ENCODE results near the gene TMEM45B. TPM values are rescaled to one million over a fixed set of nuclear protein-coding genes. Genes with fewer than 3 reads are reported as not detected.

Gene TMEM45B
- total and polyA plus RNA-seq, 2 of the 13 experiments (the other 11 are each of a cell fraction or from before 2014, with no cell fraction given) = 29.1 to 181 TPM

- no peaks in the 10 kb centered on the region for H3K9me3 ChIP-seq (ENCODE audit: low read length)
- H3K9ac ChIP-seq (ENCODE audit: insufficient read depth, low read depth, low read length) = no peak overlapping the region
- no peak overlapping the region for H2AFZ ChIP-seq (ENCODE audit: low read length)
- TF ChIP-seq GFI1 (CRISPR knock-in tag; IDR thresholded peaks at IDR 0.05; ENCODE audit: borderline replicate concordance) = no peak
- TF ChIP-seq DMAP1 (CRISPR knock-in tag; IDR thresholded peaks at IDR 0.05) = no peak
- TF ChIP-seq ZNF280B (CRISPR knock-in tag; IDR thresholded peaks at IDR 0.05; ENCODE audit: borderline replicate concordance) = no peak
- TF ChIP-seq ZNF260 (CRISPR knock-in tag; IDR thresholded peaks at IDR 0.05; ENCODE audit: borderline replicate concordance, low read depth) = no peak
- no peak for TF ChIP-seq SPEN (CRISPR knock-in tag; IDR thresholded peaks at IDR 0.05; ENCODE audit: low read depth)
- TF ChIP-seq ZNF207 (IDR thresholded peaks at IDR 0.05; ENCODE audit: borderline replicate concordance) = no peak
- no peak for TF ChIP-seq ZNF414 (CRISPR knock-in tag; IDR thresholded peaks at IDR 0.05)
- no peak for TF ChIP-seq IRF2 (CRISPR knock-in tag; IDR thresholded peaks at IDR 0.05)
- TF ChIP-seq ZNF407 (CRISPR knock-in tag; IDR thresholded peaks at IDR 0.05; ENCODE audit: not compliant biosample characterization) = no peak
- TF ChIP-seq KDM1A (CRISPR knock-in tag; IDR thresholded peaks at IDR 0.05) = no peak
- no peak for TF ChIP-seq CREBL2 (CRISPR knock-in tag; IDR thresholded peaks at IDR 0.05; ENCODE audit: borderline replicate concordance)
- TF ChIP-seq CBX5 (CRISPR knock-in tag; IDR thresholded peaks at IDR 0.05; ENCODE audit: borderline replicate concordance) = no peak
- TF ChIP-seq CAMTA2 (CRISPR knock-in tag; IDR thresholded peaks at IDR 0.05; ENCODE audit: borderline replicate concordance) = no peak
- ATAC-seq (no peak), DNase-seq (ENCODE audit: low spot score) (no peak), FAIRE-seq (no peak)
- no peaks in the 10 kb centered on the region for H3K27me3 ChIP-seq (ENCODE audit: control insufficient read depth in 1 of 2, insufficient read depth in 2 of 2, low read length in 2 of 2)
- POLR2A ChIA-PET = no interaction called here
- in situ Hi-C loops (cut with HindIII; ENCODE audit: extremely low pct_ligation_motif_present, low pct_unique_long_range_greater_than_20kb) = loop anchor here (10.0 kb wide), 1 partner anchor 87 kb away; no protein-coding TSS in a partner anchor
- no peaks in the 10 kb centered on the region for H3K4me1 ChIP-seq (ENCODE audit: insufficient read depth, low read length)
- BruUV-seq (replicated peaks) = no TSS peak
- peaks cover 45 to 93% of the 10 kb centered on the region in 2 experiments for H3K36me3 ChIP-seq (replicated peaks in 1 of 2; ENCODE audit: control insufficient read depth in 1 of 2, insufficient read depth in 2 of 2, low read length in 2 of 2)
- no peaks in the 10 kb centered on the region for H4K20me1 ChIP-seq (ENCODE audit: insufficient read depth, low read length)
- CTCF ChIA-PET (ENCODE audit: low intra/inter-chr PET ratio, low total read pairs) = no interaction called here
- intact Hi-C loops (cut with micrococcal nuclease; ENCODE audit: unreplicated experiment) = loop anchor here (5.0 kb wide), 1 partner anchor 85 kb away; no protein-coding TSS in a partner anchor
- H3K4me3 ChIP-seq (replicated peaks in 1 of 3; ENCODE audit: insufficient read depth in 1 of 3, low read depth in 2 of 3, low read length in 3 of 3) = no peak overlapping the region
- 94% methylated on average over 7 of the region's 7 CpGs for WGBS (ENCODE audit: low lambda C conversion rate)
- H3K27ac ChIP-seq (ENCODE audit: extremely low read length, insufficient read depth, low read length) = no peak overlapping the region
- no peak overlapping the region for H3K4me2 ChIP-seq (ENCODE audit: low read depth, low read length)
- H3K79me2 ChIP-seq (ENCODE audit: insufficient read depth, low read length) = no peaks in the 10 kb centered on the region
Measured at GRCh38 chr11:129871914-129872313, 56.3 kb downstream of the TMEM45B start.
